ENCODE results near the gene TMEM95.
A peak's percentile ranks its signal among the peaks of the same experiment; 100 is the strongest.

The TMEM95 gene

GRCh38 chr17:7355053-7355452, at the start of gene TMEM95:
TSS of gene TMEM95 (plus strand) at chr17:7355156. CDS start at chr17:7355205, 49 bp downstream.
- no peak for DNase-seq

- DNase-seq: peak; percentile 100
Observed at GRCh38 chr17:7306911-7307685, 47.9 kb upstream of the TMEM95 start, which contains the start of gene EIF5A. TSS of gene EIF5A (plus strand) at chr17:7307628. CDS start at chr17:7309636, 2,008 bp downstream.

- DNase-seq: peak; percentile 58
Observed at GRCh38 chr17:7307686-7308624, 47.0 kb upstream of the TMEM95 start.

GRCh38 chr17:7308625-7309433, 46.1 kb upstream of the TMEM95 start:
- DNase-seq: peak; percentile 83

GRCh38 chr17:7309628-7310027, 45.3 kb upstream of the TMEM95 start:
- no peak for DNase-seq

- no peak for DNase-seq
Observed at GRCh38 chr17:7311110-7311705, 43.7 kb upstream of the TMEM95 start.

GRCh38 chr17:7312432-7313087, 42.4 kb upstream of the TMEM95 start:
- no peak for DNase-seq

- peak; percentile 49 for DNase-seq
Observed at GRCh38 chr17:7313088-7313889, 41.7 kb upstream of the TMEM95 start.

- peak; percentile 45 for DNase-seq
Observed at GRCh38 chr17:7313890-7314718, 40.9 kb upstream of the TMEM95 start.

GRCh38 chr17:7314719-7315569, 40.0 kb upstream of the TMEM95 start, which contains the start of gene GPS2:
TSS of gene GPS2 (minus strand) at chr17:7315360. CDS start at chr17:7315052, 308 bp downstream.
- DNase-seq: peak; percentile 96

- DNase-seq: no peak
Observed at GRCh38 chr17:7315570-7316235, 39.3 kb upstream of the TMEM95 start.

GRCh38 chr17:7317161-7317803, 37.7 kb upstream of the TMEM95 start:
- DNase-seq: no peak

- no peak for DNase-seq
Observed at GRCh38 chr17:7318121-7318860, 36.7 kb upstream of the TMEM95 start.

- no peak for DNase-seq
Observed at GRCh38 chr17:7321466-7321865, 33.5 kb upstream of the TMEM95 start.

- no peak for DNase-seq
Observed at GRCh38 chr17:7322520-7323194, 32.3 kb upstream of the TMEM95 start.

GRCh38 chr17:7323731-7324437, 31.1 kb upstream of the TMEM95 start:
- peak; percentile 86 for DNase-seq

Data from stimulated activated CD8-positive, alpha-beta memory T cell treated with anti-CD3 and anti-CD28 coated beads, Interleukin-4, amount 100 ng/mL, for 48 hours (primary cell).